Thyroid gland (tissue), 4 donors: Measurements from ENCODE around the gene RAB20. TPM values are rescaled to one million over a fixed set of nuclear protein-coding genes. Genes with fewer than 3 reads are reported as not detected.
A peak's percentile ranks its signal among the peaks of the same experiment; 100 is the strongest.

ENCODE experiments used
- DNase-seq, 2 donors: peaks; one replicate each; pipeline ENCODE4 v3.0.0-alpha.2; 2019
- H3K27ac ChIP-seq, 3 donors: fragments of 200-600 bp; sonication (generic); 1 replicate in 2 of 3; 2 replicates in 1 of 3; pipeline ENCODE4 v1.5.1; 2016 to 2019; ENCODE audit warnings: mild to moderate bottlenecking in 1 of 3, moderate library complexity in 1 of 3
- H3K27me3 ChIP-seq: fragments of 200-600 bp; sonication (generic); one replicate; pipeline ENCODE4 v1.5.1; 2019
- H3K36me3 ChIP-seq, 2 donors: fragments of 200-600 bp; sonication (generic); one replicate each; pipeline ENCODE4 v1.5.1; 2016 to 2019
- H3K4me1 ChIP-seq, 2 donors: fragments of 200-600 bp; sonication (generic); one replicate each; pipeline ENCODE4 v1.5.1; 2017 to 2019
- H3K4me3 ChIP-seq, 3 donors: fragments of 200-600 bp; sonication (generic); replicated peaks in 1 of 3; 1 replicate in 2 of 3; 2 replicates in 1 of 3; pipeline ENCODE4 v1.5.1; 2016; ENCODE audit warnings: mild to moderate bottlenecking in 1 of 3
- H3K9me3 ChIP-seq: fragments of 200-600 bp; sonication (generic); one replicate; pipeline ENCODE4 v1.5.1; 2017
- CTCF ChIP-seq, 6 experiments: fragments of 200-600 bp in 3 of 6; fragments of 450-650 bp in 3 of 6; sonication (generic) in 3 of 6; IDR thresholded peaks; one replicate each; pipeline ENCODE4 v1.5.1; 2016 to 2019; ENCODE audit warnings: antibody characterized with exemption in 6 of 6, mild to moderate bottlenecking in 2 of 6, inconsistent platforms in 1 of 6, moderate library complexity in 1 of 6
- POLR2A ChIP-seq, 2 donors: fragments of 450-650 bp; IDR thresholded peaks; one replicate each; pipeline ENCODE4 v1.6.1; 2017; ENCODE audit warnings: antibody characterized with exemption in 2 of 2, mild to moderate bottlenecking in 2 of 2, moderate library complexity in 1 of 2
- WGBS, 2 donors: methylation state at CpG; one replicate each; pipeline ENCODE4 v1.1.5; 2017; 5-methylcytosine and 5-hydroxymethylcytosine counted together
- intact Hi-C: fragments of 100-400 bp; cut with DNase I; formaldehyde crosslinking; loops from one replicate; pipeline ENCODE4 v1.15.1; 2023
- total RNA-seq, 4 donors: library from RNA; depleted of rRNA; stranded (reverse); fragments of >200 nt; gene quantifications; one replicate each; pipeline ENCODE4 v1.2.3, GENCODE V29; 2016

The RAB20 gene
- total RNA-seq, 4 donors from 2014 or later: 21.0 to 60.5 (median 43.5) TPM

- Histone ChIP-seq H3K4me3 (no peak overlapping the region), H3K4me1 (no peaks in the 10 kb centered on the region), H3K9me3 (no peaks in the 10 kb centered on the region), H3K36me3 (no peaks in the 10 kb centered on the region), H3K27me3 (no peaks in the 10 kb centered on the region), H3K27ac (no peak overlapping the region)
- DNase-seq: no peak
- TF ChIP-seq POLR2A (IDR thresholded peaks at IDR 0.05) (no peak), CTCF (IDR thresholded peaks at IDR 0.05) (no peak)
- WGBS, 2 donors: 81 to 82% methylated on average over 7 of the region's 7 CpGs
- intact Hi-C loops: no loop called here
Observed at GRCh38 chr13:110576070-110576394, 14.5 kb upstream of the RAB20 start.

GRCh38 chr13:110575322-110576069, 14.0 kb upstream of the RAB20 start:
- H3K27ac ChIP-seq: no peak overlapping the region
- no peaks in the 10 kb centered on the region for H3K4me1 ChIP-seq
- H3K36me3 ChIP-seq: no peaks in the 10 kb centered on the region
- intact Hi-C loops: no loop called here
- H3K4me3 ChIP-seq: no peak overlapping the region
- 47 to 50% methylated on average over 15 of the region's 15 CpGs for WGBS, 2 donors
- no peak for TF ChIP-seq POLR2A (IDR thresholded peaks at IDR 0.05)
- TF ChIP-seq CTCF (IDR thresholded peaks at IDR 0.05): no peak
- no peaks in the 10 kb centered on the region for H3K9me3 ChIP-seq
- DNase-seq: peak in 1 of 2 donors; percentile 11
- no peaks in the 10 kb centered on the region for H3K27me3 ChIP-seq

GRCh38 chr13:110574161-110574560, 12.6 kb upstream of the RAB20 start:
- DNase-seq: no peak
- no peaks in the 10 kb centered on the region for H3K4me1 ChIP-seq
- no peaks in the 10 kb centered on the region for H3K9me3 ChIP-seq
- no peaks in the 10 kb centered on the region for H3K36me3 ChIP-seq
- no peak overlapping the region for H3K27ac ChIP-seq
- H3K4me3 ChIP-seq: no peak overlapping the region
- 76 to 87% methylated on average over 9 of the region's 9 CpGs for WGBS, 2 donors
- intact Hi-C loops: no loop called here
- no peak for TF ChIP-seq POLR2A (IDR thresholded peaks at IDR 0.05)
- no peak for TF ChIP-seq CTCF (IDR thresholded peaks at IDR 0.05)
- no peaks in the 10 kb centered on the region for H3K27me3 ChIP-seq

GRCh38 chr13:110572778-110573118, 11.2 kb upstream of the RAB20 start:
- Histone ChIP-seq H3K36me3 (no peaks in the 10 kb centered on the region), H3K27ac (no peak overlapping the region), H3K27me3 (no peaks in the 10 kb centered on the region), H3K4me3 (no peak overlapping the region), H3K4me1 (no peaks in the 10 kb centered on the region), H3K9me3 (no peaks in the 10 kb centered on the region)
- no peak for DNase-seq
- intact Hi-C loops: no loop called here
- 72 to 85% methylated on average over 2 of the region's 2 CpGs for WGBS, 2 donors
- TF ChIP-seq CTCF (IDR thresholded peaks at IDR 0.05) (no peak), POLR2A (IDR thresholded peaks at IDR 0.05) (no peak)

GRCh38 chr13:110571896-110572777, 10.6 kb upstream of the RAB20 start:
- intact Hi-C loops: no loop called here

More at GRCh38 chr13:110571896-110572777, 10.6 kb upstream of the RAB20 start:
- H3K27me3 ChIP-seq: no peaks in the 10 kb centered on the region
- no peak overlapping the region for H3K27ac ChIP-seq
- no peaks in the 10 kb centered on the region for H3K9me3 ChIP-seq
- H3K36me3 ChIP-seq: no peaks in the 10 kb centered on the region
- no peak for DNase-seq
- H3K4me3 ChIP-seq: no peak overlapping the region
- TF ChIP-seq POLR2A (IDR thresholded peaks at IDR 0.05) (no peak), CTCF (IDR thresholded peaks at IDR 0.05) (no peak)
- WGBS, 2 donors: 77 to 81% methylated on average over 14 to 15 of the region's 20 CpGs
- H3K4me1 ChIP-seq: no peaks in the 10 kb centered on the region
